Anterior cingulate cortex (tissue), 58 donors: ENCODE data around the gene PID1.

Source experiments
- DNase-seq, 58 donors: peaks; one replicate each; lab custom pipeline; 2025; lab: John Stamatoyannopoulos, UW

The PID1 gene

DNA sequence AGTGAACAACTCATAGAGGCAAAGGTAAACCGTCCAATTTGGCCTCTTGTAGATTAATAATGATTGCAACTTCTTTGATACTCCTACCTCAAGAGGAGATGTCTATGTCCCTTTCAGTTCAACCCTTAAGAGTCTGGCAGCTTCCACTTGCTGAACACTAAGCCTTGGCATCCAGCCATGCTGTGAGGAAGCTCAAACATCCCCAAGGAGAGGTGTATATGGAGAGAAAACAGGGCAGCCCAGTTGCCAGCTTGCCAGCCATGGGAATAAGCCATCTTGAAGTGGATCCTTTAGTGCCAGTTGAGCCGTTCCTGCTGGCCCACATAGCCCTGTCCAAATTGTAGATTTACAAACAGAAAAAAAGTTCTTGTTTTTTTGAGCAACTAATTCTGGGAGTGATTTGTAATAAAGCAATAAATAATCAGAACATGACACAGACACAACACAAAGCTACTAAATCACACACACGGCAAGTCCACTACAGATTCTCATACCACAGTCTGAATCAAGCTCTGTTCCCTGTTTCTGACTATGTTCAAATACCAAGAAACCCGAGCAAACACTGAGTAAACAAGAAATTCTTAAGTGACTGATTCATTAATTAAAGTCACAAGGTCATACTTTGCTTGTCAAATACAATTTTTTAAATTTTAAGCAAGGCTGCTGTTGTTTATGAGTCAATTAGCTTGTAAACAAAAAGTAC, 96.1 kb downstream of the PID1 start:
- DNase-seq, result no peak

- no peak for DNase-seq
Observed at GRCh38 chr2:229173825-229174359, 97.2 kb downstream of the PID1 start.

DNA sequence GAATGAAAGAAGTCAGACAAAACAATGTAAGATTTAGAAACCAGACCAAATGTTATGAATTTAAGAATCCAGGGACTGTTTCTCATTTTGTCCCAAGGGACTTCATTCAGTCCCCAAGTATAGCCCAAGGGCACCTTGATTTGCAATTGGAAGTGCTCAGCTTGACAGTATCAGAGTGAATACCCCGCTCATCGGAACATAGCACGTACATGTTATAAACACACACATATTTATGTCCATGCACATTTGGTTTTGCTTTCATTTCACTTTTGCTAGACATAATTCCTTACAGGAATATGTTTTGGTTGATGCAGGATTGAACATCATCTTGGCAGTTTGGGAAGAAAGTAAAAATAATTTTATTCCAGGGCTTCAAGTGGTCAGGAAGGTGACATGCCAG, 100.2 kb downstream of the PID1 start:
- no peak for DNase-seq

DNA sequence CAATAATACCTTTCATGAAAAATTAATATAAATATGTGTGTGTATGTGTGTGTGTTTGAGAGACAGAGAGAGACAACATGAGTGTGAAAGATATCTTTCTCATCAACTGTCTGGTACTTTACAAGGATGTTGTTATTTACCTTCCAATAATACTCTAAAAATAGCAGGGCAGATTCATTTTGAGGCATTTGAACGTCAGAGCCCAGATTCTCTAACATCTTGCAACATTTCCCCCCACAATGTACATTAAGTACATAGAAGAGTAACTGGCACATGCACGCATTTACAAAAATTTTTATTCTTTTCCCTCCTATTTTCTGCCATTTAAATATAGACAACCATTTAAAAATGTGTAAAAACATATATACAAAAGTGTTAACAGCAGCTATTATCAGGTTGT, 100.9 kb downstream of the PID1 start:
- no peak for DNase-seq

DNA sequence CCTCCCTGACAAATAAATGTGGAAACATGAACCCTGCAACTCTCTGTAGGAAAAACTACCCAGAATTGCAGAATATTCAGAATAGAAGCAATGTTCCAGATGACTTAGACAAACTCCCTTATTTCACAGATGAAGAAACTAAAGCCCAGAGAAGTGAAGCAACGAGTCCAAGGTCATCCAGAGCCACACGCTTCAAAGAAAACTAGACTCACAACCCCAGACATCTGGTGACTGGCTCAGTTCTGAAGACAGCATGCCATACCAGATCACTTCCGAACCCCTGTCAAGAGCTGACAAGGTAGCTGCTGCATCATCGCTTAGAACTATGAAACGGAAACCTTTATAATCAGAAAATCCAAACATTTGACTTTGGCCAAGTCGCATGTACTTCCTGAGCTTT, 101.3 kb downstream of the PID1 start:
- no peak for DNase-seq

GRCh38 chr2:229164545-229165249, 106.4 kb downstream of the PID1 start:
- no peak for DNase-seq

GRCh38 chr2:229163893-229164292, 107.2 kb downstream of the PID1 start:
- DNase-seq, result no peak

- no peak for DNase-seq
Observed at GRCh38 chr2:229162015-229162414, 109.1 kb downstream of the PID1 start.

DNA sequence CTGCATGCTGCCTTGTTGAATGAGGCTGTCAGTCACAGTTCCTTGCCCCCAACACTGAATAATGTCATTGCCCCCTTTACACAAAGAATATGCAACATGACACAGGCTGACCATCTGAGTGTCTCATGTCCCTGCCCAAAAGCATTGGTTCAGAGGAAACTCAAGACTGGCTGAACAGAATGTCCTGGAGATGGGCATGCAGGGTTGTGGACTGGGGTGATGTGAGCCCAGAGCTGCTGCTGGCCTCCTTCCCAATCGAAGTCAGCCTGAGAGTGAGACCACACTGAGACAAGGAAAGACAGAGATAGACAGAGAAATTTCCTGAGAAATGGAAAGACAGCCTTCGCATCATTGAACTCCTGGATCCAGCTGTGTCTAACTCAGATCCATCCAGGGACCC, 110.1 kb downstream of the PID1 start:
- no peak for DNase-seq

DNA sequence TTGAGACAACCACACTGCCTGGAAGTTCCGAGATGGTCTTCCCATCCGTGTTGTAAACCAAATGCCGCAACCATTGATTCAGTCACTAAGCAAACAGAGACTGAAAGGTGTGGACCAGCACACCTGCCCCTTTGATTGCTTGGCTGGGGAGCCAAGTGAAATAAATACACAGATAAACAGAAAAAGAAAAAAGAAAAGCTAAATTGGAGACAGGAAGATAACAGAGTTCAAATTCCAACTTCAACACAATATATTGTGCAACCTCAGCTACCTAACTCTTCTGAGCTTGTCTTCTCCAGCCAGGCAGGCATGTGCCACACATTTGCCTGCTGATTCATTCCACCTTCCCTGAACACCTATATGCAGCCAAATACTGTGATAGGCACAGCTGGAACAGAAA, 110.9 kb downstream of the PID1 start:
- DNase-seq, result no peak

- DNase-seq, result no peak
Observed at GRCh38 chr2:229159405-229159804, 111.7 kb downstream of the PID1 start.

- no peak for DNase-seq
Observed at GRCh38 chr2:229154381-229154780, 116.7 kb downstream of the PID1 start.

GRCh38 chr2:229153951-229154350, 117.1 kb downstream of the PID1 start:
- DNase-seq, result no peak

- no peak for DNase-seq
Observed at GRCh38 chr2:229153267-229153666, 117.8 kb downstream of the PID1 start.

DNA sequence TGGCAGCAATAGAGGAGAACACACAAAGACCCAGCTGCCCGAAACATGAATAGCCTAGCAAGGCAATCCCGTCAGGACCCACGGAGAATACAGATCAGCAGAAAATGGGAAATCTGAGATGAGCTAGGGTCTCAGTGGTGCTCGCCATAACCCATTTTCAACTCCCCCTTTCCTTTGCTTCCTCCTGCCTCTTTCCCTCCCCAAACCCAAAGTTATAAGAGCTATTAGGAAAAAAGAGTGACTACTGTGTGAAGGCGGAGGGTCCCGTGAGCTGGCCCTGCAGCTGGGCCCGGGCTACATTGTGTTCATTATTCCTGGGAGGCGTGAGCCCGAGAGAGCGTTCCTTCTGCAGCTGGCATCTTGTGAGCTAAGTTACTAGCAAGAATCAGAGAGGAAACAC, 118.4 kb downstream of the PID1 start:
- DNase-seq, result peak in 4 of 58 donors; percentile 6 to 13 (median 8)

DNA sequence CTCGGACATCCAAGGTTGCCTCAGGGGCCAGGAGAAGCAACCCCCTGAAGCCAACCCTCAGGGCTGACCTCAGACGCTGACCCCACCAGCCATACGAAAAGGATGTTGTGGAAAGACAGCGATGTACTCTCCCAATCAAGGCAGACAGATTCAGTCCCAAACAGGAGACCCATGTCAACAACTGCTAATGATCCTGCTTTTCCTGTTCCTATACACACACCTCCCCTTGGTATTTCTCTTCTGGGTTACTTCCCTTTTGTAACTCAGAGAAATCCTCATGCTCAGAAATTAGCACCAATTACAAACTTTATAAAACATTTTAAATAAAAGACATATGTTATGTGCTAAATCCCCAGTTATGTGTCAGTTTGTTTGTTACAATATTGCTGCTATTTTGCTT, 120.8 kb downstream of the PID1 start:
- DNase-seq, result no peak

DNA sequence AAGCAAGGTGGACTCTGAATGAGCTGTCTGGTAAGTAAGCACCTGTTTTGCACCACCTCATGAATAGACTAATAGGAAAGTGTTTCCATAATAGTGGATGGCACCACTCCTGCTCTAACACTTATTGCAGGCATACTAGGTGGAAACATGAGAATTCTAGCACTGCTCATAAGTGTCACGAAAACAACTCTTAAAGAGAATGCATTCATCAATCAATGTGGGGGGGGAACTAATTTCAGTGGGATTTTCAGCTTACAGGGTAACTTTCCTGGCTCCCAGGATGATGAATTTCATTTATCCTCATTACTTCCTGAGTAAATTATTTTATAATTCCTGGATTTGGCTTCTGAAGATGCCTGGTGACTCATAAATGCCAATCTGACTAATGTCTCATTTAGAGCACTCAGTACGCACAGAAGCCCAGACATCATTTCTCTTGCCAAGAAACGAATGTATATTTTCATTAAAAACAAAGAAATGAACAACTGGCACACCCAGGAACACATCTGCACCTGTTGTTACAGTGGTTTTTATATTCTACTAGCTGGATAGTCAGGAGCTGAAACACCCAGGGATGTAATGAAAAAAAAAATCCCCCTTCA, 129.6 kb downstream of the PID1 start:
- DNase-seq, result no peak

- no peak for DNase-seq
Observed at GRCh38 chr2:229137639-229138038, 133.4 kb downstream of the PID1 start.

GRCh38 chr2:229137066-229137465, 134.0 kb downstream of the PID1 start:
- no peak for DNase-seq

DNA sequence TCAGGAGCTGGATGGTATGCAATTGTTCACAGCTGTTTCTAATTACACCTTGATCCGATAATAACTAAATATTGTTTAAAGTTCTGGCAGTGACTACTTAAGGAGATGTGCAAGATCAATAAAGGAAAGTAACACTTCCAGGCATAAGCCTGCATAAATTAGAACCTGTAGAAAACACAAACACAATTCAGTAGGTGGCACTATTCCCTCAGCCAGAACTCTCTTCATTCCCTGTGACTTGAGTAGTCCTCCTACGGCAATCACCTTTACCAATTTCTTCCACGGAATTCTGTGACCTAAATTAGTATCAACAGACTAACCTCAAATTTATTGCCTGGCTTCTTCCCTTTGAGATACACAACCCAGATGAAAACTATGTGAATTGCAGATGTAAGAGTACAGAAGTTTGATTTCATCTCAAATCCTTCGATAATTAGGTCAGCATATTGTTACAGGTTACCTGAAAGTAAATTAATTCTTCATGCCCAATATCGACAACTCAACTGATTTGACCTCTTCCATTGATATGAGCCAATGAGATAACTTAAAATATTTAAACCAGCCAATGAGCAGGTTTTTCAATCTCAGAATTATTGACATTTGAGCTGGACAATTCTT, 137.8 kb downstream of the PID1 start:
- peak in 5 of 58 donors; percentile 0 to 26 (median 1) for DNase-seq

GRCh38 chr2:229132236-229132635, 138.9 kb downstream of the PID1 start:
- DNase-seq, result no peak
